K562 (cell line): ENCODE results near the gene GATA6. TPM values are rescaled to one million over a fixed set of nuclear protein-coding genes. Genes with fewer than 3 reads are reported as not detected.

Experiments
- KLF1 ChIP-seq: fragments of 450-650 bp; IDR thresholded peaks from 2 replicates; pipeline ENCODE4 v1.6.1; 2016; ENCODE audit warnings: missing genetic modification characterization, missing compliant biosample characterization
- polyA plus RNA-seq, 8 experiments: library from polyadenylated mRNA; depleted of rRNA in 4 of 8; stranded (reverse) in 5 of 8; unstranded in 3 of 8; fragments of >200 nt; fragmentation: Nextera tagmentation in 2 of 8; fragmentation: Illumina TruSeq in 1 of 8; extraction: Ambion mirVana in 2 of 8; extraction: Trizol in 1 of 8; gene quantifications; 2 replicates each; pipeline versions ENCODE4 v1.2.1 to v1.2.3, GENCODE V29; 2011 to 2014; ENCODE audit warnings: inconsistent platforms in 1 of 8, missing spikeins in 1 of 8
- total RNA-seq, 7 experiments: library from RNA; depleted of rRNA in 6 of 7; stranded (reverse); fragments of >200 nt in 6 of 7; fragmentation: Illumina TruSeq in 2 of 7; extraction: Trizol in 2 of 7; gene quantifications; 2 replicates each; pipeline versions ENCODE4 v1.2.1 to v1.2.3, GENCODE V29; 2011 to 2021; ENCODE audit warnings: low replicate concordance in 1 of 7
- TF ChIP-seq, protein P1 (sequence below): fragments of 450-650 bp; IDR thresholded peaks from 2 replicates; pipeline ENCODE4 v1.6.1; 2016; ENCODE audit warnings: low read depth

GATA6 gene
- total and polyA plus RNA-seq, 9 of the 15 experiments (the other 6 are each of a cell fraction or from before 2014, with no cell fraction given), result 0.01 to 0.24 (median 0.16) TPM; not detected in 5

- TF ChIP-seq, protein P1, sequence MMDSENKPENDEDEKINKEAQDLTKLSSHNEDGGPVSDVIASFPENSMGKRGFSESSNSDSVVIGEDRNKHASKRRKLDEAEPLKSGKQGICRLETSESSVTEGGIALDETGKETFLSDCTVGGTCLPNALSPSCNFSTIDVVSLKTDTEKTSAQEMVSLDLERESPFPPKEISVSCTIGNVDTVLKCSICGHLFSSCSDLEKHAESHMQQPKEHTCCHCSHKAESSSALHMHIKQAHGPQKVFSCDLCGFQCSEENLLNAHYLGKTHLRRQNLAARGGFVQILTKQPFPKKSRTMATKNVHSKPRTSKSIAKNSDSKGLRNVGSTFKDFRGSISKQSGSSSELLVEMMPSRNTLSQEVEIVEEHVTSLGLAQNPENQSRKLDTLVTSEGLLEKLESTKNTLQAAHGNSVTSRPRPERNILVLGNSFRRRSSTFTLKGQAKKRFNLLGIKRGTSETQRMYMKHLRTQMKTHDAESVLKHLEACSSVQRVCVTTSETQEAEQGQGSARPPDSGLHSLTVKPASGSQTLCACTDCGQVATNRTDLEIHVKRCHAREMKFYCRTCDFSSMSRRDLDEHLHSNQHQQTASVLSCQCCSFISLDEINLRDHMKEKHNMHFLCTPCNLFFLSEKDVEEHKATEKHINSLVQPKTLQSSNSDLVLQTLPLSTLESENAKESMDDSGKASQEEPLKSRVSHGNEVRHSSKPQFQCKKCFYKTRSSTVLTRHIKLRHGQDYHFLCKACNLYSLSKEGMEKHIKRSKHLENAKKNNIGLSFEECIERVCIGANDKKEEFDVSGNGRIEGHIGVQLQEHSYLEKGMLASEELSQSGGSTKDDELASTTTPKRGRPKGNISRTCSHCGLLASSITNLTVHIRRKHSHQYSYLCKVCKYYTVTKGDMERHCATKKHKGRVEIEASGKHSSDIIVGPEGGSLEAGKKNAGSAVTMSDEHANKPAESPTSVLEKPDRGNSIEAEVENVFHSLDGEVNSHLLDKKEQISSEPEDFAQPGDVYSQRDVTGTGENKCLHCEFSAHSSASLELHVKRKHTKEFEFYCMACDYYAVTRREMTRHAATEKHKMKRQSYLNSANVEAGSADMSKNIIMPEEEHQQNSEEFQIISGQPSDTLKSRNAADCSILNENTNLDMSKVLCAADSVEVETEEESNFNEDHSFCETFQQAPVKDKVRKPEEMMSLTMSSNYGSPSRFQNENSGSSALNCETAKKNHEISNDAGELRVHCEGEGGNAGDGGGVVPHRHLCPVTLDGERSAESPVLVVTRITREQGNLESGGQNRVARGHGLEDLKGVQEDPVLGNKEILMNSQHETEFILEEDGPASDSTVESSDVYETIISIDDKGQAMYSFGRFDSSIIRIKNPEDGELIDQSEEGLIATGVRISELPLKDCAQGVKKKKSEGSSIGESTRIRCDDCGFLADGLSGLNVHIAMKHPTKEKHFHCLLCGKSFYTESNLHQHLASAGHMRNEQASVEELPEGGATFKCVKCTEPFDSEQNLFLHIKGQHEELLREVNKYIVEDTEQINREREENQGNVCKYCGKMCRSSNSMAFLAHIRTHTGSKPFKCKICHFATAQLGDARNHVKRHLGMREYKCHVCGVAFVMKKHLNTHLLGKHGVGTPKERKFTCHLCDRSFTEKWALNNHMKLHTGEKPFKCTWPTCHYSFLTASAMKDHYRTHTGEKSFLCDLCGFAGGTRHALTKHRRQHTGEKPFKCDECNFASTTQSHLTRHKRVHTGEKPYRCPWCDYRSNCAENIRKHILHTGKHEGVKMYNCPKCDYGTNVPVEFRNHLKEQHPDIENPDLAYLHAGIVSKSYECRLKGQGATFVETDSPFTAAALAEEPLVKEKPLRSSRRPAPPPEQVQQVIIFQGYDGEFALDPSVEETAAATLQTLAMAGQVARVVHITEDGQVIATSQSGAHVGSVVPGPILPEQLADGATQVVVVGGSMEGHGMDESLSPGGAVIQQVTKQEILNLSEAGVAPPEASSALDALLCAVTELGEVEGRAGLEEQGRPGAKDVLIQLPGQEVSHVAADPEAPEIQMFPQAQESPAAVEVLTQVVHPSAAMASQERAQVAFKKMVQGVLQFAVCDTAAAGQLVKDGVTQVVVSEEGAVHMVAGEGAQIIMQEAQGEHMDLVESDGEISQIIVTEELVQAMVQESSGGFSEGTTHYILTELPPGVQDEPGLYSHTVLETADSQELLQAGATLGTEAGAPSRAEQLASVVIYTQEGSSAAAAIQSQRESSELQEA, result no peak
- TF ChIP-seq KLF1 (tag), result no peak
- TF ChIP-seq, all 486 proteins: peak for 0
Observed at GRCh38 chr18:22185771-22186386, 16.5 kb downstream of the GATA6 start (continued).
